B cell (primary cell): Measurements from ENCODE around the gene KCNJ6.

Experiments used
- CTCF ChIP-seq: fragments of 200-600 bp; IDR thresholded peaks from one replicate; pipeline ENCODE4 v1.8.0; 2022; ENCODE audit warnings: antibody characterized with exemption, mild to moderate bottlenecking
- EZH2 ChIP-seq: IDR thresholded peaks from 2 replicates; pipeline ENCODE4 v1.6.1; 2012; ENCODE audit warnings: borderline replicate concordance, low read depth, mild to moderate bottlenecking, moderate library complexity, low read length; ENCODE audit not compliant: insufficient read depth, poor library complexity, severe bottlenecking

GRCh38 chr21:37783016-37783415 is 133.2 kb downstream of the KCNJ6 start:
- TF ChIP-seq CTCF (no peak), EZH2 (no peak)
